Ovary (tissue), 3 donors: ENCODE data around the gene ORC1.

Experiments used
- CTCF ChIP-seq, 3 donors: fragments of 450-650 bp in 2 of 3; fragments of 200-600 bp in 1 of 3; IDR thresholded peaks; one replicate each; pipeline versions ENCODE4 v1.5.1 to v1.8.0; 2016 to 2022; ENCODE audit warnings: antibody characterized with exemption in 3 of 3, mild to moderate bottlenecking in 1 of 3
- EP300 ChIP-seq: sonication (generic); formaldehyde crosslinking; IDR thresholded peaks from one replicate; pipeline ENCODE4 v1.6.1; 2017; ENCODE audit warnings: antibody characterized with exemption
- POLR2A ChIP-seq: fragments of 450-650 bp; IDR thresholded peaks from one replicate; pipeline ENCODE4 v1.6.1; 2017; ENCODE audit warnings: antibody characterized with exemption, mild to moderate bottlenecking, moderate library complexity
- donor health status: DM: no; HTN: no; CAD: no.

GRCh38 chr1:52393174-52393573, 11.0 kb downstream of the ORC1 start:
- TF ChIP-seq CTCF (IDR thresholded peaks at IDR 0.05), result no peak
- no peak for TF ChIP-seq EP300
- TF ChIP-seq POLR2A, result no peak
